Measurements from ENCODE around the gene ERH. TPM values are rescaled to one million over a fixed set of nuclear protein-coding genes. Genes with fewer than 3 reads are reported as not detected.
"Not testable (repeated sequence)": the region's sequence is repeated elsewhere in the genome, so short reads cannot be mapped to it uniquely, and the experiment has no call there.

ERH gene
- total RNA-seq, 1 donor from 2014 or later, result 163 TPM

- no peak for DNase-seq (ENCODE audit: low read depth)
- TF ChIP-seq CTCF (conservative IDR thresholded peaks at IDR 0.05; ENCODE audit: low read depth, low read length), result no peak
- H3K4me3 ChIP-seq (ENCODE audit: low read depth, low read length), result no peak overlapping the region
These were observed 31.5 kb upstream of the ERH start for GRCh38 chr14:69429643-69430042.

- no peak overlapping the region for H3K4me3 ChIP-seq (ENCODE audit: low read depth, low read length)
- TF ChIP-seq CTCF (conservative IDR thresholded peaks at IDR 0.05; ENCODE audit: low read depth, low read length), result no peak
- no peak for DNase-seq (ENCODE audit: low read depth)
These were observed 30.3 kb upstream of the ERH start for GRCh38 chr14:69428289-69428998.

GRCh38 chr14:69427596-69427995 lies 29.5 kb upstream of the ERH start:
- H3K4me3 ChIP-seq (ENCODE audit: low read depth, low read length), result no peak overlapping the region
- no peak for TF ChIP-seq CTCF (conservative IDR thresholded peaks at IDR 0.05; ENCODE audit: low read depth, low read length)
- DNase-seq (ENCODE audit: low read depth), result no peak

GRCh38 chr14:69424149-69424923 lies 26.2 kb upstream of the ERH start:
- no peak overlapping the region for H3K4me3 ChIP-seq (ENCODE audit: low read depth, low read length)
- no peak for DNase-seq (ENCODE audit: low read depth)
- no peak for TF ChIP-seq CTCF (conservative IDR thresholded peaks at IDR 0.05; ENCODE audit: low read depth, low read length)

- DNase-seq (ENCODE audit: low read depth), result no peak
- TF ChIP-seq CTCF (conservative IDR thresholded peaks at IDR 0.05; ENCODE audit: low read depth, low read length), result no peak
- H3K4me3 ChIP-seq (ENCODE audit: low read depth, low read length), result no peak overlapping the region
These were observed 25.2 kb upstream of the ERH start for GRCh38 chr14:69423279-69423678.

GRCh38 chr14:69416087-69416486 lies 18.0 kb upstream of the ERH start:
- not testable (repeated sequence) for H3K4me3 ChIP-seq (ENCODE audit: low read depth, low read length); DNase-seq (ENCODE audit: low read depth)

GRCh38 chr14:69413483-69413882 lies 15.4 kb upstream of the ERH start:
- H3K4me3 ChIP-seq (ENCODE audit: low read depth, low read length), result no peak overlapping the region
- no peak for TF ChIP-seq CTCF (conservative IDR thresholded peaks at IDR 0.05; ENCODE audit: low read depth, low read length)
- DNase-seq (ENCODE audit: low read depth), result no peak
